Measurements from ENCODE around the gene CETP.
A peak's percentile ranks its signal among the peaks of the same experiment; 100 is the strongest.
"Not testable (repeated sequence)": the region's sequence is repeated elsewhere in the genome, so short reads cannot be mapped to it uniquely, and the experiment has no call there.

Gene CETP

GRCh38 chr16:56934599-56935145 lies 27.1 kb upstream of the CETP start:
- not testable (repeated sequence) for DNase-seq

GRCh38 chr16:56935201-56935600 lies 26.5 kb upstream of the CETP start:
- DNase-seq: no peak

GRCh38 chr16:56936491-56936890 lies 25.3 kb upstream of the CETP start:
- DNase-seq: no peak

- DNase-seq: no peak
These were observed 24.8 kb upstream of the CETP start for GRCh38 chr16:56936950-56937349.

- no peak for DNase-seq
These were observed 22.9 kb upstream of the CETP start for GRCh38 chr16:56938664-56939513.

- DNase-seq: no peak
These were observed 21.9 kb upstream of the CETP start for GRCh38 chr16:56939801-56940200.

- no peak for DNase-seq
These were observed 20.7 kb upstream of the CETP start for GRCh38 chr16:56941092-56941491.

GRCh38 chr16:56941856-56942331 lies 19.9 kb upstream of the CETP start:
- no peak for DNase-seq

GRCh38 chr16:56943761-56944375 lies 17.9 kb upstream of the CETP start:
- DNase-seq: peak in 1 of 2 donors; percentile 1

- DNase-seq: peak in 1 of 2 donors; percentile 1
These were observed 16.6 kb upstream of the CETP start for GRCh38 chr16:56944954-56945839.

GRCh38 chr16:56945847-56946527 lies 15.8 kb upstream of the CETP start:
- DNase-seq: peak in 1 of 2 donors; percentile 1

- DNase-seq: peak; percentile 12 to 52
These were observed 14.8 kb upstream of the CETP start for GRCh38 chr16:56946767-56947603.

- peak in 1 of 2 donors; percentile 1 for DNase-seq
These were observed 14.2 kb upstream of the CETP start for GRCh38 chr16:56947604-56947995.

- peak in 1 of 2 donors; percentile 1 for DNase-seq
These were observed 13.5 kb upstream of the CETP start for GRCh38 chr16:56948234-56948633.

GRCh38 chr16:56950051-56950450 lies 11.7 kb upstream of the CETP start:
- peak in 1 of 2 donors; percentile 0 for DNase-seq

GRCh38 chr16:56950455-56950854 lies 11.3 kb upstream of the CETP start:
- DNase-seq: peak in 1 of 2 donors; percentile 1

- peak; percentile 89 to 96 for DNase-seq
These were observed 10.6 kb upstream of the CETP start for GRCh38 chr16:56950881-56951771.

- peak in 1 of 2 donors; percentile 0 for DNase-seq
These were observed 8.7 kb upstream of the CETP start for GRCh38 chr16:56953006-56953405.

- peak in 1 of 2 donors; percentile 2 for DNase-seq
These were observed 5.7 kb upstream of the CETP start for GRCh38 chr16:56956076-56956475.

- peak in 1 of 2 donors; percentile 2 for DNase-seq
These were observed 5.0 kb upstream of the CETP start for GRCh38 chr16:56956756-56957155.

Measured in inflammatory macrophage (primary cell).